ENCODE measurements around the gene CRYAA. TPM values are rescaled to one million over a fixed set of nuclear protein-coding genes. Genes with fewer than 3 reads are reported as not detected.
"Not testable (repeated sequence)": the region's sequence is repeated elsewhere in the genome, so short reads cannot be mapped to it uniquely, and the experiment has no call there.

The CRYAA gene
- total RNA-seq, 1 donor = not detected

DNA sequence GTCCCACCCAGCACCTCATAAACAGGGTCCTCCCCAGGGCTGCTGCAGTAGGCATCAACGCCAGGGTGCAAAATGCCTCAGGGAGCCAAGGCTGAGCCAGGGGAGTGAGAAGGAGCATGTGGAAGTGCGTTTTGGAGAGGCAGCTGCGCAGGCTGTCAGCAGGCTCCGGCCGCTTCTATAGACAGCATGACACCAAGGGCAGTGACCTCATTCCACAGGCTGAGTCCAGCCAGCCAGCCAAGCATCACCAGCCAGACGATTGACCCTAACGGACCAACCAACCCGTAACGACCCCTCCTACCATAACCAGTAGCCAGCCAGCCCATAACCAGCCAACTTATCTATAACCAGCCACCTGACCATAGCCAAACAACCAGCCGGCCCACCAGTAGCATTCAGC, 1.1 kb downstream of the CRYAA start:
- H3K4me1 ChIP-seq (ENCODE audit: insufficient read depth, low read length); H3K9me3 ChIP-seq (ENCODE audit: low read depth, low read length); H3K4me3 ChIP-seq (ENCODE audit: low read length); H3K27me3 ChIP-seq (ENCODE audit: insufficient read depth, low read length): not testable (repeated sequence)

DNA sequence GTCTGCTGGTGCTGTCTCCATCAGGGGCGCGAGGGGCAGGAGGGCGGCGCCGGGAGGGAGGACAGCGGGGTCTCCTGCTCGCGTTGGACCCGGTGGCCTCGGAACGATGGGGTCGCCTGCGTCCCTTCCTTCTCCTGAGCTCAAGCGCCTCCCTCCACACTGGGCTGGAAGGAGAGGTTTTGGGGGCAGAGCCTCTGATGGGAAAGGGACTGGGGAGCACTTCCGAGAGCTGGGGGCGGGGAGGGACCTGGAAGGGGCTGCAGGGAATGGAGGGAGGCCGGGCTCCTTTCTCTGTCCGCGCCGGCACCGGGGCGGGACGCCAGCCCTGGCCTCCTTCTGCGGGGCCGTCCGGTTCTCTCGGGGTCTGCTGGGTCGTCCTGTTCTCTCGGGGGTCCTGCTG, 4.0 kb downstream of the CRYAA start:
- H3K4me3 ChIP-seq (ENCODE audit: low read length); H3K9me3 ChIP-seq (ENCODE audit: low read depth, low read length); H3K27me3 ChIP-seq (ENCODE audit: insufficient read depth, low read length); H3K4me1 ChIP-seq (ENCODE audit: insufficient read depth, low read length): not testable (repeated sequence)

GRCh38 chr21:43173438-43173837, 4.6 kb downstream of the CRYAA start:
- H3K4me1 ChIP-seq (ENCODE audit: insufficient read depth, low read length); H3K27me3 ChIP-seq (ENCODE audit: insufficient read depth, low read length); H3K9me3 ChIP-seq (ENCODE audit: low read depth, low read length); H3K4me3 ChIP-seq (ENCODE audit: low read length): not testable (repeated sequence)

- not testable (repeated sequence) for H3K27me3 ChIP-seq (ENCODE audit: insufficient read depth, low read length); H3K4me1 ChIP-seq (ENCODE audit: insufficient read depth, low read length); H3K9me3 ChIP-seq (ENCODE audit: low read depth, low read length); H3K4me3 ChIP-seq (ENCODE audit: low read length)
Observed at GRCh38 chr21:43173930-43174329, 5.1 kb downstream of the CRYAA start.

GRCh38 chr21:43174998-43175397, 6.2 kb downstream of the CRYAA start:
- H3K27me3 ChIP-seq (ENCODE audit: insufficient read depth, low read length); H3K4me3 ChIP-seq (ENCODE audit: low read length); H3K4me1 ChIP-seq (ENCODE audit: insufficient read depth, low read length); H3K9me3 ChIP-seq (ENCODE audit: low read depth, low read length): not testable (repeated sequence)

- not testable (repeated sequence) for H3K9me3 ChIP-seq (ENCODE audit: low read depth, low read length); H3K27me3 ChIP-seq (ENCODE audit: insufficient read depth, low read length); H3K4me1 ChIP-seq (ENCODE audit: insufficient read depth, low read length); H3K4me3 ChIP-seq (ENCODE audit: low read length)
Observed at GRCh38 chr21:43176621-43177020, 7.8 kb downstream of the CRYAA start.

- H3K9me3 ChIP-seq (ENCODE audit: low read depth, low read length); H3K4me1 ChIP-seq (ENCODE audit: insufficient read depth, low read length); H3K27me3 ChIP-seq (ENCODE audit: insufficient read depth, low read length); H3K4me3 ChIP-seq (ENCODE audit: low read length): not testable (repeated sequence)
Observed at GRCh38 chr21:43177043-43177906, 8.5 kb downstream of the CRYAA start.

GRCh38 chr21:43178175-43178826, 9.5 kb downstream of the CRYAA start:
- not testable (repeated sequence) for H3K4me1 ChIP-seq (ENCODE audit: insufficient read depth, low read length); H3K4me3 ChIP-seq (ENCODE audit: low read length); H3K27me3 ChIP-seq (ENCODE audit: insufficient read depth, low read length); H3K9me3 ChIP-seq (ENCODE audit: low read depth, low read length)

DNA sequence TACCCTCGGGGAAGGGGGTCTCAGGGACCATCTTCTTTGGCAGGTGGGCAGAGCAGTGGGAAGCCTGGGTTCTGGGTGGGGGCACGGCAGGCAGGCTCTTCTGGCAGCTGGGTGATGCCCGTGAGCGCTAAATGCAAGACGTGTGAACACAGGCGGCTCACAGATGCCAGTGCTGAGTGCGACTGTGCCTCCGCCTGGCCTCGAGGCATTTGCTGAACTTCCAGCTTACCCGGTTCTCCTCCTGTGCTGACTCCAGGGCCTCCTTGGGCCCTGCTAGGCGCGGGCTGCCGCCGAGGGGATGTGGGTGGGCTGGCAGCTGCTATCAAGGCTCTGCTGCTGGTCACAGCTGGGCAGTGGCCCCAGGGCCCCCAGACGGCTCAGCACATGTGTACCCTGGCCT, 12.2 kb downstream of the CRYAA start:
- not testable (repeated sequence) for H3K4me1 ChIP-seq (ENCODE audit: insufficient read depth, low read length)

GRCh38 chr21:43187268-43187667, 18.5 kb downstream of the CRYAA start:
- not testable (repeated sequence) for H3K27me3 ChIP-seq (ENCODE audit: insufficient read depth, low read length); H3K4me3 ChIP-seq (ENCODE audit: low read length)

More for the DNA sequence above, 12.2 kb downstream of the CRYAA start:
- H3K9me3 ChIP-seq (ENCODE audit: low read depth, low read length); H3K4me3 ChIP-seq (ENCODE audit: low read length); H3K27me3 ChIP-seq (ENCODE audit: insufficient read depth, low read length): not testable (repeated sequence)

DNA sequence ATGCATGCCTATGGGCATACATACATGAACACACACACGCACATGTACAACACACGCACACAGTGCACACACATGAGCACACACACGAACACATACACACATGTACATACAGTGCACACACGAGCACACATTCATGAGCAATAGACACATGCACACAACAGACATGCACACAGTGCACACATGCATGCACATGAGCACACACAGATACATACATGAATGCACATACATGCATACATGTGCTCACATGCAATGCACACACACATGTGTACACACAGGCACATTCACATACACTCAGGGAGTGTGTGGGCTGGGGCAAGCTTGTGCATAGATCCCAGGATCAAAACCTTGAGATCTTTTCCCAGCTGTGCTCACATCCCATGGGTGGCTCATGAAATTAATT, 18.9 kb downstream of the CRYAA start:
- Histone ChIP-seq H3K27me3 (ENCODE audit: insufficient read depth, low read length) (no peaks in the 10 kb centered on the region), H3K4me1 (ENCODE audit: insufficient read depth, low read length) (peaks cover 10% of the 10 kb centered on the region), H3K9me3 (ENCODE audit: low read depth, low read length) (no peaks in the 10 kb centered on the region), H3K4me3 (ENCODE audit: low read length) (no peak overlapping the region)

More at GRCh38 chr21:43187268-43187667, 18.5 kb downstream of the CRYAA start:
- peaks cover 10% of the 10 kb centered on the region for H3K4me1 ChIP-seq (ENCODE audit: insufficient read depth, low read length)
- not testable (repeated sequence) for H3K9me3 ChIP-seq (ENCODE audit: low read depth, low read length)

DNA sequence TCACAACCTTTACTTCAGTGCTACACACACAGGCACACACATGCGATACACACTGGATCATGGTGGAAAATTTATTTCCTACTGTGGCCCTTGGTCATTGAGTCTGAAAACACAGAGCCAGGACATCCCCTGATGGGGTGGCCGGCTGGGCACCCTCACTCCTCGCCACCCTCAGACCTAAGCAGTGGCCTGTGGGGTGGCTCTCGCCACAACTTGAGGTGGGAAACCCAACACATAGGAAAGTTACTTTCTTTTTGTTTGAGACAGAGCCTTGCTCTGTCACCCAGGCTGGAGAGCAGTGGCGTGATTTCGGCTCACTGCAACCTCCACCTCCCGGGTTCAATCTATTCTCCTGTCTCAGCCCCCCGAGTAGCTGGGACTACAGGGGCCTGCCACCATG, 19.4 kb downstream of the CRYAA start:
- H3K27me3 ChIP-seq (ENCODE audit: insufficient read depth, low read length) = no peaks in the 10 kb centered on the region
- H3K9me3 ChIP-seq (ENCODE audit: low read depth, low read length) = no peaks in the 10 kb centered on the region
- no peak overlapping the region for H3K4me3 ChIP-seq (ENCODE audit: low read length)
- H3K4me1 ChIP-seq (ENCODE audit: insufficient read depth, low read length) = peaks cover 10% of the 10 kb centered on the region

DNA sequence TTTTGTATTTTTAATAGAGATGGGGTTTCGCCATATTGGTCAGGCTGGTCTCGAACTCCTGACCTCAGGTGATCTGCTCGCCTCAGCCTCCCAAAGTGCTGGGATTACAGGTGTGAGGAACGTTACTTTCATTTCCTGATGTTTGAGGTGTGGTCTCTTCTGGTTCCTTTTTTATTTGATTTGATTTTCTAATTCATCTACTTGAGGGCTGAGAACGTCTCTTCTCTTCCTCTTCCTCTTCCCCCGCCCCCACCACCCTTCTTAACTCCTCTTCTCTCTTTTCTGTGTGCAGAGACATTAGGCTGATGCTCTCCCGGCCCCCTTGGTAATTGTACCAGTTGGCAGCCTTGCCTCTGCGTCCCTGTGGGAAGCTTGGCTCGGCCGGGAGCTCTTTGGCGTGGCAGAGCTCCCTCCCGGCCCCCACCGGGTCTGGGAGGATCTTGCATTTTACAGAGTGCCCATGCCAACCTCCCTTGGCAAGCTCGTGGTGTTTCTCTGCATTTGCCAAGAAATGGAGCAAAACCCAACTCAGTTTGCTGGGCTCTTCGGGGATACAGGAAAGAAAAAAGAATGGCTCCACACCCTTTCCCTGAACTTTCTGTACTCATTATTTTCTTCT, 19.9 kb downstream of the CRYAA start:
- peaks cover 10% of the 10 kb centered on the region for H3K4me1 ChIP-seq (ENCODE audit: insufficient read depth, low read length)
- no peak overlapping the region for H3K4me3 ChIP-seq (ENCODE audit: low read length)
- no peaks in the 10 kb centered on the region for H3K9me3 ChIP-seq (ENCODE audit: low read depth, low read length)
- H3K27me3 ChIP-seq (ENCODE audit: insufficient read depth, low read length) = no peaks in the 10 kb centered on the region

DNA sequence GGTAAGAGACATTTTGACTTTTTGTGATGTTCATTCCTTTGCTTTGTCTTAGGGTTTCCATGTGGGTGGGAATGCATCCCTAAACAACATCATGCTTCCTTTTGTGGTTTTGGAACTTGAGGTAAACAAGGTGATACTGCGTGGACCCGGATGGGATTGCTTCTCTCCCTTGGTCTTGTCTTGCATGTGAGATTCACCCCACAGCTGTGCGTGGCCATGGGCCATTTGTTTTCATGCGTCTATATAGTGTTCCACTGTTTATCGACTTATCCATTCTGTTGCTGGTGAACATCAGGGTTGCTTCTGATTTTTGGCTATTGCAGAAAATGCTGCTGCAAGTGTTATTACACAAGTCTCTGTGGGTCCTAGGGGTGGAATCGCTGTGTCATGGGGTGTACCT, 21.1 kb downstream of the CRYAA start:
- Histone ChIP-seq H3K4me3 (ENCODE audit: low read length) (no peak overlapping the region), H3K4me1 (ENCODE audit: insufficient read depth, low read length) (peaks cover 10% of the 10 kb centered on the region), H3K27me3 (ENCODE audit: insufficient read depth, low read length) (no peaks in the 10 kb centered on the region), H3K9me3 (ENCODE audit: low read depth, low read length) (no peaks in the 10 kb centered on the region)

DNA sequence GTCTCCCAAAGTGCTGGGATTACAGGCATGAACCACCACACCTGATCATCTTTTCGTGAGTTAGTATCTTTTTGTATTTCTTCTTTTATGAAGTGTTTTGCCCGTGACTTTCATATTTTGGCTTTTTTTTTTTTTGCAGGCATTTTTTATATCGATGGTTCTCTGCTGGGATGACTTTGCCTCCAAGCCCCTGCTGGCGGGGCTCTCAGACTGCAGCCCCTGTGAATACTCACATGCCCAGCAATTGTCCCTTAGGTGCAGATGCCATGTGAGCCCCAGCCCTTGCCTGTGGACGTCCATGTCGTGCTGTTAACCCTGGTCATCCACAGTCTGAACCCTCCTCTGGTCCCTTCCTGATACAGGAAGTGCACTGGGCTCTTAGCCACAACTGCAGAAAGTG, 21.7 kb downstream of the CRYAA start:
- Histone ChIP-seq H3K4me1 (ENCODE audit: insufficient read depth, low read length) (peaks cover 10% of the 10 kb centered on the region), H3K4me3 (ENCODE audit: low read length) (no peak overlapping the region), H3K9me3 (ENCODE audit: low read depth, low read length) (no peaks in the 10 kb centered on the region), H3K27me3 (ENCODE audit: insufficient read depth, low read length) (no peaks in the 10 kb centered on the region)

Data from mononuclear cell (primary cell).